Stimulated activated CD8-positive, alpha-beta memory T cell treated with anti-CD3 and anti-CD28 coated beads, Interleukin-12 subunit alpha, Interleukin-12 subunit beta, amount 100 ng/mL, for 1 hour (primary cell): ENCODE results near the gene ABCC4.

ENCODE experiments used
- DNase-seq: peaks from one replicate; pipeline ENCODE4 v3.0.0-alpha.2; 2020; ENCODE audit warnings: low read depth

Gene ABCC4

GRCh38 chr13:94992036-94992960 is 309.0 kb downstream of the ABCC4 start:
- DNase-seq = no peak

GRCh38 chr13:94988654-94989053 is 312.6 kb downstream of the ABCC4 start:
- DNase-seq = no peak

- DNase-seq = no peak
Observed at GRCh38 chr13:94987869-94988268, 313.4 kb downstream of the ABCC4 start.

DNA sequence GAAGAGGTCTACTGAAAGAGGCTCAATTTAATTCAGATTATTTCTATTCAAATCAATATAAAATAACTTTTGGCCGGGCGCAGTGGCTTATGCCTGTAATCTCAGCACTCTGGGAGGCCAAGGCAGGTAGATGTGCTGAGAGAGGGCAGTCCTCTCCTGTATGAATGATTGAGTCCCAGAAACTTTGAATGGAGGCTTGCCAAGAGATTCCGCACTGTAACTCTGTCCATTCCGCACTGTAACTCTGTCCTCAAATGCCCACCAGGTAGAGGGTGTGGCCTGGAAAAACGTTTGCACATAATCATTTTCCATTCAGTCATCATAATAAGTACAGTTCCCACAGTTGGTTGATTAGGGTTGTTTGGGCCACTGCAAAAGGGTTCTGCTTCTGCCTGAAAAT is 314.2 kb downstream of the ABCC4 start:
- DNase-seq = no peak

DNA sequence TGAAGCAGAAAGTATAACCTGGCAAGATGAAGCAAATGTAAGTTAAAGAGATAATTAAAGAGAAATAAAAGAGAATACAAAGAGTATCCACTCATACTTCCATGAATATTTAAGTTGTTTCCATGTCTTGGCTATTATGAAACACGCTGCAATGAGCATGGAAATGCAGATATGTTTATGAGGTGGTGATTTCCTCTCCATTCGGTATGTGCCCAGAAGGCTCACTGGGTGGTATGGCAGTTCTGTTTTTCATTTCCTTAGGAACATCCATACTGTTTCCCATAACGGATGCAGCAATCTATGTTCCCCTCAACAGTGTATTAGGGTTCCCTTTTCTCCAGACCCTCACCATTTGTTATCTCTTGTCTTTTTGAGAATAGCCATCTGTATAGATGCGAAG is 316.3 kb downstream of the ABCC4 start:
- DNase-seq = no peak

- no peak for DNase-seq
Observed at GRCh38 chr13:94978516-94978915, 322.7 kb downstream of the ABCC4 start.

DNA sequence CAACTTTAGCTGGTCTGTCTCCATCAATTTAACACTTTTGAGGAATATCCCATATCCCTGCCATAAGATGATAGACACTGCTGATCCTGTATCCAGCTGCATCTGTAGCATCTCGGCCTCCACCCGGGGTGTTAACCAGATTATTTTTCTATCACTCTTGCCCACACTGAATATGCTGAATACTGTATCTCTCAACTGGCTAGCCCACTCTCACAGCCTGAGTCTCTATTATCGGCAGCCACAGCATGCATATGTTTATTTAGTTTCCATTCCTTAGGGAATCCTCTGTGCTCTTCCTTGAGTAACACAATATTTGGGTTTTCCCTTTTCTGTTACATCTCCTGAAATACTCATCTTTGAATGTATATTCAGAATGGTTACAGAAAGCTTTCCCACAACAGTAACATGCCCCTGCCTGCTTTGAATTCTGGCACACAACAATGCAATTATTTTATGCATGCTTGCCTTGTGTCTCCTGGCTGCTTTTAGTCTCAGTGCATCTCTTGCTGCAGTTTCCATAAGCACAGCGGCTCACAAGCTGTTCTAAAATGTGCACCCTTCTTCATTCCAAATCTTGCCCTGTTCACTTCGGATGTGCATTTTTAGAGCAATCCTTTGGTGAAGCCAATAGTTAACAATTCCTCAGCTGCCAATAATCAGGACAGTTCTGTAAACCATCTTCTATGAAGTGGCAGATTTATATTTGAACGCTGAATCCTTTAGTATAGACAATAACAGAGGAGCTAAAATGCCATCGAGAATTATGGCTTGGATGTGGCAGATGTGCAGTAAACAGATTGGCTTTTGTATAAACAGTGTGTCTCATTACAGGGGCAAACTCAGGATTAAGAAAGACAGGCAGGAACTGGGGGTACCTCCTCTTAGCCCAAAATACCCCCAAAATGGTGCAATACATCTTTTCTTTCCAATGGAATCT is 327.0 kb downstream of the ABCC4 start:
- no peak for DNase-seq

- no peak for DNase-seq
Observed at GRCh38 chr13:94972262-94972661, 329.0 kb downstream of the ABCC4 start.
